ENCODE results near the gene MYOM3. TPM values are rescaled to one million over a fixed set of nuclear protein-coding genes. Genes with fewer than 3 reads are reported as not detected.

Gene MYOM3
- total RNA-seq, 1 experiment from 2014 or later = 0.05 TPM

DNA sequence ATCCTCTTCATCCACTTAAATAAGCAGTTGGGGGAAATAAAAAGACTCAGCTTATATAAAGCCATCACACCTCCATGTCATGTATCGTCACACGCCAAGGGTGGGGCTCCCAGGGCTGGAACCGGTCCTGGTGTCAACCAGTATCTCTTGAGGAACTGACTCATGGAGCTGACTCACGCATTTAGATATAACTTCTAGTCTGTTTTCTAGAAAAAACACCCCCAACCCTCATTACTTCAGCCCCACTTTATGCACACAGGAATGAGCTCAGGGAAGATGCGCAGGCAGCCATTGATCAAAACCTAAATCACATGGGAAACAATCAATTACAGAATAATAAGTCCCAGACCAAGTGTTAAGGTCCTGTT, 37.9 kb upstream of the MYOM3 start:
- Histone ChIP-seq H3K9me3 (ENCODE audit: control insufficient read depth, insufficient read depth, low read depth, low read length) (no peaks in the 10 kb centered on the region), H3K27me3 (ENCODE audit: control insufficient read depth, insufficient read depth, low read length) (no peaks in the 10 kb centered on the region), H3K27ac (ENCODE audit: low read length) (peak overlapping the region; percentile 37), H3K4me1 (ENCODE audit: control insufficient read depth, insufficient read depth, low read length) (peaks cover 5% of the 10 kb centered on the region; the same call in 1 of the 2 replicates), H3K4me3 (ENCODE audit: low read depth in 2 of 2, low read length in 2 of 2) (peak overlapping the region in 1 of 2 experiments; percentile 51; a peak in 3 of 4 replicates), H3K36me3 (ENCODE audit: control insufficient read depth, insufficient read depth, low read length) (no peaks in the 10 kb centered on the region)
- TF ChIP-seq, protein P1, sequence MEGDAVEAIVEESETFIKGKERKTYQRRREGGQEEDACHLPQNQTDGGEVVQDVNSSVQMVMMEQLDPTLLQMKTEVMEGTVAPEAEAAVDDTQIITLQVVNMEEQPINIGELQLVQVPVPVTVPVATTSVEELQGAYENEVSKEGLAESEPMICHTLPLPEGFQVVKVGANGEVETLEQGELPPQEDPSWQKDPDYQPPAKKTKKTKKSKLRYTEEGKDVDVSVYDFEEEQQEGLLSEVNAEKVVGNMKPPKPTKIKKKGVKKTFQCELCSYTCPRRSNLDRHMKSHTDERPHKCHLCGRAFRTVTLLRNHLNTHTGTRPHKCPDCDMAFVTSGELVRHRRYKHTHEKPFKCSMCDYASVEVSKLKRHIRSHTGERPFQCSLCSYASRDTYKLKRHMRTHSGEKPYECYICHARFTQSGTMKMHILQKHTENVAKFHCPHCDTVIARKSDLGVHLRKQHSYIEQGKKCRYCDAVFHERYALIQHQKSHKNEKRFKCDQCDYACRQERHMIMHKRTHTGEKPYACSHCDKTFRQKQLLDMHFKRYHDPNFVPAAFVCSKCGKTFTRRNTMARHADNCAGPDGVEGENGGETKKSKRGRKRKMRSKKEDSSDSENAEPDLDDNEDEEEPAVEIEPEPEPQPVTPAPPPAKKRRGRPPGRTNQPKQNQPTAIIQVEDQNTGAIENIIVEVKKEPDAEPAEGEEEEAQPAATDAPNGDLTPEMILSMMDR (IDR thresholded peaks at IDR 0.05) = no peak
- TF ChIP-seq TCF7L2 (IDR thresholded peaks at IDR 0.05; ENCODE audit: low read depth, low read length) = no peak
- TF ChIP-seq, protein P2, sequence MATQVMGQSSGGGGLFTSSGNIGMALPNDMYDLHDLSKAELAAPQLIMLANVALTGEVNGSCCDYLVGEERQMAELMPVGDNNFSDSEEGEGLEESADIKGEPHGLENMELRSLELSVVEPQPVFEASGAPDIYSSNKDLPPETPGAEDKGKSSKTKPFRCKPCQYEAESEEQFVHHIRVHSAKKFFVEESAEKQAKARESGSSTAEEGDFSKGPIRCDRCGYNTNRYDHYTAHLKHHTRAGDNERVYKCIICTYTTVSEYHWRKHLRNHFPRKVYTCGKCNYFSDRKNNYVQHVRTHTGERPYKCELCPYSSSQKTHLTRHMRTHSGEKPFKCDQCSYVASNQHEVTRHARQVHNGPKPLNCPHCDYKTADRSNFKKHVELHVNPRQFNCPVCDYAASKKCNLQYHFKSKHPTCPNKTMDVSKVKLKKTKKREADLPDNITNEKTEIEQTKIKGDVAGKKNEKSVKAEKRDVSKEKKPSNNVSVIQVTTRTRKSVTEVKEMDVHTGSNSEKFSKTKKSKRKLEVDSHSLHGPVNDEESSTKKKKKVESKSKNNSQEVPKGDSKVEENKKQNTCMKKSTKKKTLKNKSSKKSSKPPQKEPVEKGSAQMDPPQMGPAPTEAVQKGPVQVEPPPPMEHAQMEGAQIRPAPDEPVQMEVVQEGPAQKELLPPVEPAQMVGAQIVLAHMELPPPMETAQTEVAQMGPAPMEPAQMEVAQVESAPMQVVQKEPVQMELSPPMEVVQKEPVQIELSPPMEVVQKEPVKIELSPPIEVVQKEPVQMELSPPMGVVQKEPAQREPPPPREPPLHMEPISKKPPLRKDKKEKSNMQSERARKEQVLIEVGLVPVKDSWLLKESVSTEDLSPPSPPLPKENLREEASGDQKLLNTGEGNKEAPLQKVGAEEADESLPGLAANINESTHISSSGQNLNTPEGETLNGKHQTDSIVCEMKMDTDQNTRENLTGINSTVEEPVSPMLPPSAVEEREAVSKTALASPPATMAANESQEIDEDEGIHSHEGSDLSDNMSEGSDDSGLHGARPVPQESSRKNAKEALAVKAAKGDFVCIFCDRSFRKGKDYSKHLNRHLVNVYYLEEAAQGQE (IDR thresholded peaks at IDR 0.05; ENCODE audit: insufficient read depth in 1 of 2, low read depth in 2 of 2, low read length in 1 of 2) = no peak
- no peak for TF ChIP-seq POLR2AphosphoS5 (IDR thresholded peaks at IDR 0.05; ENCODE audit: low read depth, low read length)
- TF ChIP-seq SIN3A (IDR thresholded peaks at IDR 0.05; ENCODE audit: borderline replicate concordance, insufficient read depth, low read depth, low read length) = no peak
- ATAC-seq = peak; percentile 57; the same call in 1 of the 2 replicates
- no TSS peak for BruUV-seq (replicated peaks)
- ChIA-PET POLR2A (interaction anchor here (1.0 kb wide), 1 partner anchor 131 kb away, joined by 6 read pairs; no protein-coding TSS in a partner anchor), CTCF (interaction anchor here (0.5 to 2.1 kb wide), 19 partner anchors 9 to 490 kb away, joined by 3 to 47 read pairs (median 4); partner anchors contain the start of gene MYOM3)
- DNase-seq (ENCODE audit: low read depth, low spot score) = peak; percentile 39
- in situ Hi-C loops (cut with HindIII; ENCODE audit: low pct_unique_long_range_greater_than_20kb, low sequenced_read_pairs) (no loop called here), intact Hi-C loops (cut with micrococcal nuclease; ENCODE audit: unreplicated experiment) (loop anchor here (2.0 kb wide), 1 partner anchor 241 kb away; no protein-coding TSS in a partner anchor)

GRCh38 chr1:24147816-24148215, 35.9 kb upstream of the MYOM3 start:
- CTCF ChIA-PET = interaction anchor here (0.5 kb wide), 1 partner anchor 133 kb away, joined by 9 read pairs; no protein-coding TSS in a partner anchor
- BruUV-seq (replicated peaks) = no TSS peak
- in situ Hi-C loops (cut with HindIII; ENCODE audit: low pct_unique_long_range_greater_than_20kb, low sequenced_read_pairs) = no loop called here

More at GRCh38 chr1:24147816-24148215, 35.9 kb upstream of the MYOM3 start:
- no peaks in the 10 kb centered on the region for H3K36me3 ChIP-seq (ENCODE audit: control insufficient read depth, insufficient read depth, low read length)
- H3K27ac ChIP-seq (ENCODE audit: low read length) = no peak overlapping the region
- H3K4me3 ChIP-seq (ENCODE audit: low read depth in 2 of 2, low read length in 2 of 2) = no peak overlapping the region
- TF ChIP-seq SIN3A (IDR thresholded peaks at IDR 0.05; ENCODE audit: borderline replicate concordance, insufficient read depth, low read depth, low read length) (no peak), TCF7L2 (IDR thresholded peaks at IDR 0.05; ENCODE audit: low read depth, low read length) (no peak)
- TF ChIP-seq, protein P1 (IDR thresholded peaks at IDR 0.05) = no peak
- H3K27me3 ChIP-seq (ENCODE audit: control insufficient read depth, insufficient read depth, low read length) = no peaks in the 10 kb centered on the region
- H3K9me3 ChIP-seq (ENCODE audit: control insufficient read depth, insufficient read depth, low read depth, low read length) = no peaks in the 10 kb centered on the region
- peaks cover 9% of the 10 kb centered on the region; the same call in 1 of the 2 replicates for H3K4me1 ChIP-seq (ENCODE audit: control insufficient read depth, insufficient read depth, low read length)
- intact Hi-C loops (cut with micrococcal nuclease; ENCODE audit: unreplicated experiment) = no loop called here
- ATAC-seq = no peak
- POLR2A ChIA-PET = no interaction called here
- DNase-seq (ENCODE audit: low read depth, low spot score) = no peak
